CMK (cell line): ENCODE measurements around the gene TRIO.

Source experiments
- DNase-seq: peaks from one replicate; pipeline ENCODE4 v3.0.0-alpha.2; 2010; ENCODE audit warnings: low read depth

Gene TRIO

DNA sequence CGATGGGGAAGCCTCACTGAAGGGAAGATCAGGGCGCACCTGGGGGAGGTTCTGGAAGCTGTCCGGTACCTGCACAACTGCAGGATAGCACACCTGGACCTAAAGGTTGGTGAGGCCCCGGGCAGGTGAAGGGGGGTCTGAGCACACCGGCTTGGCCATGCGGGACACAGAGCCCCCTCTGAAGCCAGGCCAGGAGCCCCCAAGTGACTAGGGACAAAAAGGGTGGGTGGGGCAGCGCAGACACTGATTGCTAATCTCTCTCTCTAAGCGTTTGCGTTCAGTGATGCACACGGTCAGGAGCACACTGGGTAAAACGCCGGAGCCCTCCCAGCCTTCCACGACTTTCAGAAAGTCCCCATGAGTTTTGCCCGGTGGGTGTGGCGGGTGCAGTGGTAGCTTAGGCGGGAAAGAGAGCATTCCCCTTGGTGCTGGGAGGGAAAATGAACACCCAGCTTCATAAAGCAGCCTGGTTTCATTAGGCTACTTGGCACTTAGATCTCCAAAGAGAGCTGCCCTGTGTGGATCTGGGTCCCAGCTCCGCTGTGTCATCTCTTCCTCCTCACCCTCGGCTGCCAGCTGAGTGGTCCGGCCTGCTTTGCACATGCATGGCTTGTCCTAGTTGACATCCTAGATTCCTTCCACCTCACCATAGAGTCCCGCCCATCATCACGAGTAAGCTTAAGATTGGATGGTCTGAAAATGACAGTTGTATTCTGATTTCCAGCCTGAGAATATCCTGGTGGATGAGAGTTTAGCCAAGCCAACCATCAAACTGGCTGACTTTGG lies 364.2 kb downstream of the TRIO start:
- no peak for DNase-seq

DNA sequence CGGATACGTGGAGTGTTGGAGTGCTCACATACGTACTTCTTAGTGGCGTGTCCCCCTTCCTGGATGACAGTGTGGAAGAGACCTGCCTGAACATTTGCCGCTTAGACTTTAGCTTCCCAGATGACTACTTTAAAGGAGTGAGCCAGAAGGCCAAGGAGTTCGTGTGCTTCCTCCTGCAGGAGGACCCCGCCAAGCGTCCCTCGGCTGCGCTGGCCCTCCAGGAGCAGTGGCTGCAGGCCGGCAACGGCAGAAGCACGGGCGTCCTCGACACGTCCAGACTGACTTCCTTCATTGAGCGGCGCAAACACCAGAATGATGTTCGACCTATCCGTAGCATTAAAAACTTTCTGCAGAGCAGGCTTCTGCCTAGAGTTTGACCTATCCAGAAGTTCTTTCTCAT lies 364.9 kb downstream of the TRIO start:
- no peak for DNase-seq

DNA sequence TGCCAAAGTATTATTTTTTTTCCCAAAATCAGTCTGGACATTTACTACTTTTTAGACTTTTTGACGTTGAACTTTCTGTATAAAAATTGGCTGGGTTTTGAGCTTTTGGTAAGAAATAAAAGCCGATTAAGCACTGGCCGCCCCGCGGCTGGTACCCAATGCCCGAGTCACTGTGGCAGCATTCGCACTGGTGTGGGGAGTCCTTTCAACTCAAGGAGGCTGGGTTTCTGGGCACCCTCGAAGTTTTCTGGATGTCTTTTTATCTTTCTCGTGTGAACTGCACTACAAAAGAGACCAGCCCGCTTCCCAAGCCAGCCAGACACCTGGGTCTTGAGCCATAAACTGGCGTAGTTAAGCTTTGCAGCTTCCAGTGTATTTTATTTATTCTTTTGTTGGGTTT lies 366.4 kb downstream of the TRIO start:
- DNase-seq = no peak

DNA sequence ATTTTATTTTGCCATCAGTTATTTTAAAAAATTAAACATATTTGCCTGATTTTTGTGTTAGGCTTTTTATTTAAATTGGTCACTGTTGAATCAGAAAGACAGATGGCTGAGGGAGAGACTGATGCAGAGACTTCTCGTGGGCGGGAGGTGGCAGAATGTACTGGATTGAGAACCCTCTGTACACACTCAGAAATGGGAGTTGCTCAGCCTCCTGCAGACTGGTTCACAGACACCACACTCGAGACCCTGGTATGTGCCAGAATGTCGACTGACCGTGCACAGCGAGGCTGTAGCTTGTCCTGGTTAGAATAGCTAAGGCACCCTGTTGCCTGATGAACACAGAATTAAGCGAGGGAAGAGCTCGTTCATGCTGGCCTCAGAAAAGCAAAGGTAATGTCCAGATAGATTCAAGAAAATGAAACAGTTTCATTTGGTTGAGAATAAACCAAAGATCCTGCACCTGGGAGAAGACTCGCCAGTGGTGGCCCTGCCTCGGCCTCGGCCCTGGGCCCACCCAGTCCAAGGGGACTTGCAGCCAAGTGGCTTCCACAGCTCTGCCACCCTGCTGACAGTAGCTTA lies 367.1 kb downstream of the TRIO start:
- no peak for DNase-seq

DNA sequence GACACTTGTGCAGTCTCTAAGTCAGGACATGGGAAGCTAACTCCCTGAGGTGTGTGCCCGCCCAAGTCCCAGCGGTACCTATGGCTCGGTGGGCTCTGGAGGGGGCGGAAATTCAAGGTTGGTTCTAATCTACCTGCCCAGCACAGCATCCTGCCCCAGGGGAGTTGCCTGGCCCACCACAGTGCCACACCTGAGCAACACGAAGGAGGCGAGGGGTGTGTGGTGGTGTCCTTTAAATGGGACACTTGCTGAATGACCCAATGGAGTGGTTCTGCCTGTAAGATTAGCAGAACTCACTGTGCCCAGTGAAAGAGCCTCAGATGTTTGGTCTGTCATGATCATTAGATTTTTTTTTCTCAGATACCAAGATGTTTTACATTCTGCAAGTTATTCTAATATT lies 367.7 kb downstream of the TRIO start:
- DNase-seq = no peak

DNA sequence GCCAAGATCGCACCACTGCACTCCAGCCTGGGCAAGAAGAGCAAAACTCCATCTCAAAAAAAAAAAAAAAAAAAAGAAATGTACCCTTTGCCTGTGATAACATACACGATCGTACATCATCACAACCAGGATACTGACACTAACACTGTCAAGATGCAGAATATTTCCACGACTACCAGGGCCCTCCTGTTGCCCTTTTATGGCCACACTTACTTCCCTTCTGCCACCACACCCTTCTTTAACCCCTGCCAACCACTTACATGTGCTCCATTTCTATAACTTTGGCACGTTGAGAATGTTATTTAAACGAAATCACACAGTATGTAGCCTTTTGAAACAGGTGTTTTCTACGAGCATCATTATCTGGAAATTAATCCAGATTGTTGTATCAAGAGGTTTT lies 369.4 kb downstream of the TRIO start:
- DNase-seq = no peak

DNA sequence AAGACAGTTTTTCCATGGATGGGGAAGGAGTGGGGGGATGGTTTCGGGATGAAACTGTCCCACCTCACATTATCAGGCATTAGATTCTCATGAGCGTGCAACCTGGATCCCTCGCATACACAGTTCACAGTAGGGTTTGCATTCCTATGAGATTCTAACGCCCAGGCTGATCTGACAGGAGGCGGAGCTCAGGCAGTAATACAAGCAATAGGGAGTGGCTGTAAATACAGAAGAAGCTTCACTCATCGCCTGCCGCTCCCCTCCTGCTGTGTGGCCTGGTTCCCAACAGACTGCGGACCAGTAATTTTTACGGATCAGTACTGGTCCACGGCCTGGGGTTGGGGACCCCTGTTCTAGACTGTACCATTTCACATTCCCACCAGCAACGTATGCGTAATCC lies 370.1 kb downstream of the TRIO start:
- no peak for DNase-seq

DNA sequence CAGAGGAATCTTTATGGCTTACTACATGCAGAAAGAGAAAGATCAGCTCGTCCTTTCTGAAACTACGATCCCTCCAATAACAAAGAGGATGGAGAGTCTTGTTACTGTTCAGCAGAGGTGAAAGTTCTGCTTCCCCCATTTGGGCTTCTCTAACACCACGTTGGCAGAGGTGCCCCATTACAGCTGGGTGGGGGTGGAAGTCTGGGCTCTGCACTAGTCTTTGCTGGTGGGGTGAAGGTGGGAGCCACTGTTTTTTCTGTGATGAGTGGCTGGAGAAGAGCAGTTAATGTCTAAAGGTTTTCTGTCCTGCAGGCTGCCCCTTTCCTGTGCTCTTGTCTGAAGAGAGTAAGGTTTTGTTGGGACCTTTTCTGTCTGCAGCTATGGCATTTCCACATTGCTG lies 373.8 kb downstream of the TRIO start:
- no peak for DNase-seq

DNA sequence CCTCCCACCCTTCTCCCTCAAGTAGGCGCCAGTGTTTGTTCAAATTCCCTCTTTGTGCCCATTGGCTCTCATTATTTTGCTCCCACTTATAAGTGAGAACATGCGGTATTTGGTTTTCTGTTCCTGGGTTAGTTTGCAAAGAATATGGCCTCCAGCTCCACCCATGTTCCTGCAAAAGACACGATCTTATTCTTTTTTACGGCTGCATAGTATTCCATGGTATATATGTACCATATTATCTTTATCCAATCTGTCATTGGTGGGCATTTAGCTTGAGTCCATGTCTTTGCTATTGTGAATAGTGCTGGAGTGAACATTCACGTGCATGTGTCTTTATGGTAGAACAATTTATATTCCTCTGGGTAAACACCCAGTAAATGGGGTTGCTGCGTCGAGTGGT lies 375.5 kb downstream of the TRIO start:
- no peak for DNase-seq

DNA sequence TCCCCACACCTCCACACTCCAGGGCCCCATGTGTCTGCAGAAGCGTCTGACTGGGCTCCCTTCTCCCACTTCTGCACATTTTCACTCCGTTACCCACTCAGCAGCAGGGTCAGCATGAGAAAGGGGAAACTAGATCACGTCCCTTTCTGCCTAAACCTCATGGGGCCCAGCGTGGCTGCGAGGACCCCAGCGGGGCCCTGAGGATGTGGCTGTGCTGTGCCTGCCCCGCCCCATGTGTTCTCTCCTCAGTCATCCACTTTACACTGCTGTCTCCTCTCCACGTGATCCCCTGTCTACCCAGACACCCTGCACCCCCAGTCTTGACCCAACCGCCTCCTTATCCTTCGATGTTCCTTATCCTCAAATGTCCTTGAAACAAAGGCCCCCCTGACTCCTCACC lies 378.6 kb downstream of the TRIO start:
- DNase-seq = no peak

DNA sequence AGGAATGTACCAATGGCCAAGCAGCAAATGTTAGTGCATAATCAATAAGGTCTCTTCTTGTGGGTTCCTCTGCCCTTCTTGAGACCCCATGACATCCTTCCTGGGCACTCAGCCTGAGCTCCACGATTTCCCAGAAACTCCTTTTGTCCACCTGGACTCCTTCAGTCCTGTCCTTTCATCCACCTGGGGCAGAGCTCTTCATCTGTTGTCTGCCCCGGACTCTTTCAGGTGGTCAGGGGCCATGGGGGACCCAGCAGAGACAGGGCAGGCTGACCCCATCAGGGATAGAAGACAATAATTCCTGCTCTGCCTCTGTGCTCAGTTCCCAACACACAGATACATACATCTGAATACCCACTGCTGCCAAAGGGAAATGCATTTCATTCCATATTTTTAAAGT lies 379.6 kb downstream of the TRIO start:
- DNase-seq = no peak

DNA sequence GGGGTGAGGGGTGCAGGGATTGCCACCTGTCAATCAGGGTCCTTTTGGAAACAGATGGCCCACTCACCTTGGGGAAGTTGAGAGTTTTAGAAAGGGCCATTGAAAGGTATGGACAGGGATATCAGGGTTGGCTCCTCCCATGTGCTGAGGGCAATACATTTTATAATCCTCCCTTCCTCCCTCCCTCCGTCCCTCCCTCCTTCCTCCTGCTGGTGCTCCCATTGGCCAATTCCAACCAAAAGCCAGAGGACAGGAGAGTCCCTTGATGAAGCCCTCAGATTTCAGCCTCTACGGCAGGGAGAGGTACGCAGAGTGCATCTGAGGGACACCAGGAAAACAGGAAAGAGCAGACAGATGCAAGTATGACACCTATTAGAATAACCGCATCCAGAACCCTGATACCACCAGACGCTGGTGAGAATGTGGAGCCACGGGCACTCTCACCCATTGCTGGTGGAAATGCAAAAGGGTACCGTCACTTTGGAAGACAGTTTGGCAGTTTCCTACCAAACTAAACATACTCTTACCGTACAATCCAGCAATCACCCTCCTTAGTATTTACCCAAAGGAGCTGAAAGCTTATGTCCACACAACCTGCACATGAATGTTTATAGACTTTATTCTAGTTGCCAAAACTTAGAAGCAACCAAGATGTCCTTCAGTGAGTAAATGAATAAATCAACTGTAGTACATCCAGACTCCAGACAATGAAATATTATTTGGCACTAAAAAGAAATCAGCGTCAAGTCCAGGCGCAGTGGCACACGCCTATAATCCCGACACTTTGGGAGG lies 380.3 kb downstream of the TRIO start:
- no peak for DNase-seq

DNA sequence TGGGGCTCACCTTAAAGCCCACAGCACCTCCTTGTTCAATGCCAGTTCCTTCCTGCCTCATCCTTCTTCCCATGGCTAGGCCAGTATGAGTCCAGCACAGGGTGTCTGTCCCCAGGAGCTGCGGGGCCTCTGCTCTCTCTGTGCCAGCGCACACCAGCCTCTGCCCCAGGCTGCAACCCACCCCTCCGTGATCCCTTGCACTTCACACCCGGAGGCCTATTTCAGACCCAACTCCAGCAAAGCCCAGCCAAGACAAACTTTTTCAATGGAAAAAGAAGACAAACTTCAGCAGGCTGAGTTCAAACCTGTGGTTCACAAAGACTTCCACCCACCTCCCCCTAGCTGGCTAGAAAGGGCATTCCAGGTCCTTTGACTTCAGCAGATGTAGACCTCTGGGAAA lies 382.3 kb downstream of the TRIO start:
- no peak for DNase-seq

DNA sequence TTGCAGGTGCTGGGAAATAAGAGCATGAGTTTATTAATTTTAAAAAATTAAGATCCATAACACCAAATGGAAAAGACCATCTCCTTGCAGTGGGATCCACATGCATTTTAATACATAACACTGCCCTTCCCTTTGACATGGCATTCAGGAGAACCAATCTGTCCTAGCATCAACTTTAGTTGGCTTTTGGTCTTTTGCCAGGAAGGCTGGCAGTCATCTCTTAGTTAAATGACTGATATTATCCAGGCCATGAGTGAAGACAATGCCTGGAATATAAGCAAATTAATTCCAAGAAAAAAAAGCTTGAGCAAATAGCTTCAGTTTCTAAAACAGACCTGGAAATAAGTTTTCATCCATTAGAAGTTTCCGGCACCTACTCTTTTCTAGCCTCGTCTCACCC lies 383.4 kb downstream of the TRIO start:
- no peak for DNase-seq

DNA sequence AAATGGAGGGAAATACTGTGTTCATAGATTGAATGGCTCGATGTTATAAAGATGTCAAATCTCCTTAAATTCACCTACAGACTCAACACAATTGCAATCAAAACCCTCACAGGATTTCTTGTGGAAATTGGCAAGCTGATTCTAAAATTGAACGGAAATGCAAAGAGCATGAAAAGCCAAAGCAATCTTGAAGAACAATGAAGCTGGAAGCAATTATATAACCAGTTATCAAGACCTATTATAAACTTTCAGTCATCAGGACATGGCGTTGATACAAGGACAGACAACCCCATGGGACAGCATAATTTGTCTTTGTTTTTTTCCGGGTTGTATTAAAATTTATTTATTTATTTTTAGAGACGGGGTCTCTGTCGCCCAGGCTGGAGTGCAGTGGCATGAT lies 385.0 kb downstream of the TRIO start:
- DNase-seq = no peak

DNA sequence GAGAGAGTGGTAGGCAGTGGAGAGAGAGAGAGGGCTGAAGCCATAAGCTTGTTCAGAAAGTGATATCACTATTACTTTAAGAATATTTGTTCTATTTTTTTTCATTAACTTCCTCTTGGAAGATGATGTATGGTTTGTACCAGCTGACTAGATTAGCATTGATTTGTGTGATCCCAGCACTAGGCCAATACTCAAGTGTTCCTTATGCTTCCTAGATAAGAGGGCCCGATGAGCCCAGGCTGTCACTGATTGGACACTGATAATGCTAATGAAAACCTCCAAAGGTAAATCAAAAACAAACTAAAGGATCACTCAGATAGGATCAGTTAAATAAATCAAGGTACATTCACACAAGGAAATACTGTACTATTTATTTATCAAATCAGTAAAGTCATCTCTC lies 385.8 kb downstream of the TRIO start:
- DNase-seq = no peak

DNA sequence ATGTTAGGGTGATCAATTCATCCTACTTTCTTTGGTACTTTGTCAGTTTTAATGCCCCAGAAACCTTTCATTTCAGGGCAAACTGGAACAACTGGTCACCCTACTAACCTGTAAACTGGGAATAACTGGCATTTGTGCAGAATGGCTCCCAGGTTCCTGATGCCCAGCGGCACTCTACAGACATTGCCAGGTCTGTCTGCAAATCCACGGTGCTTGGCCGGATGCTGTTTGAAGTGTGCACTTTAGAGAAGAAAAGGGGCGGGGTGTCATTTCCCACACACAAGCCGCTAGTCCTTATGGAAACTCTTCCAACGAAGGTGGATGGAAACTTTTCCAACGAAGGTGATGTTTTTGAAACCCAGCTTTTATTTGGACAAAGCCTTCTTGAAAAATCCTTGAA lies 388.5 kb downstream of the TRIO start:
- DNase-seq = no peak

DNA sequence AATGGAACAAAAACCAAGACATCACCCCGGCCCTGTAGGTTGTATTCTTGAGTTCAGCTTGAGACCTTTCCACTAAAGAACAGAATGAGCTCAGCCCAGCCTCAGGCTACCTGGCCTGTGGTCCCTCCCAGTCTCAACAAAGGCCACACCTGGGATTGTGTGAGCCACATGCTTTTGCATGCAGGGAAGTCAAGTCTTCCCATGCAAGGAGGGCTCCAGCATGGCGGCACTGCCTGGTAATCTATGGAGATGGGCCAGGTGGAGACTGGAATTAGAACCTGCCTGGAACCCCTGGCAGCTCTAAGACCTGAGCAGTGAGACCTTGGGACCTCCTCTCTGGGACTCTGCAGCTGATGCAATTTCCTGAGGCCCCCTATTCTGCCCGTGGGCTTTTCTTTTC lies 389.0 kb downstream of the TRIO start:
- no peak for DNase-seq

DNA sequence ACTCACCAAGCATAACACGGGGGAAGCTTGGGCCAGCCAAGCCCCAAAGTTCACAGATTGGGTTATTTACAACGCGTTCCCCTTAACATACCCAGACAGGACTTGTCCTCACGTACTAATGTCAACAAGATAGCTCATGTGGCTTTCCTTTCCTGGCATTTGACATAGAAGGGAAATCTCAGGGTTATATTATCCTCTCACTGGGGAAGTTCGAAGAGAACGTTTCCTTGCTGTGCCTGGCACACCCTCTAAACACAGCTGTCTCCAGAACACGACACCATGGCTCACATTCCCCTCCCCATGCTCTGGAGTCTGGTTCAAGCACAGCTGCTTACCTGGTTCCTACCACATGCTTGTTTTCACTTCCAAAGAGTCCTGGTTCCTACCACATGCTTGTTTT lies 391.6 kb downstream of the TRIO start:
- no peak for DNase-seq

DNA sequence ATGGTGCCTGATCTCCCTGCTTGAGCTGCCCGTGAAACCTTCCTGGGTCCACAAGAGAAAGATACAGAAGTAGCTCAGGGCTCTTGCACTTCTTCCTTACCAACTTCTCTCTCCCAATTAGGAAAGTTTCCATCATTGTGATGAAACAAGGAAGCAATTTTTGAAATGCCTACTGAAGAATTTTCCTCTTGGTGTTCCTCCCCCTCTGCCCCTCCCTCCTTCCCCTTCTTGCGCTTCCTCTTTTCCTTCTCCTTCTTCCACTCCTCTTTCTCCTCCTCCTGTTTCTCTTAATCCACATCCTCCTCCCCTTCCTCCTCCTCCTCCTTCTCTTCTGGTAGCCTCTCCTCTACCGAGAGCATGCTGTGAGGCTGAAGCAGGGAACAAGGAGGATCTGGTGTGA lies 402.2 kb downstream of the TRIO start:
- DNase-seq = no peak

DNA sequence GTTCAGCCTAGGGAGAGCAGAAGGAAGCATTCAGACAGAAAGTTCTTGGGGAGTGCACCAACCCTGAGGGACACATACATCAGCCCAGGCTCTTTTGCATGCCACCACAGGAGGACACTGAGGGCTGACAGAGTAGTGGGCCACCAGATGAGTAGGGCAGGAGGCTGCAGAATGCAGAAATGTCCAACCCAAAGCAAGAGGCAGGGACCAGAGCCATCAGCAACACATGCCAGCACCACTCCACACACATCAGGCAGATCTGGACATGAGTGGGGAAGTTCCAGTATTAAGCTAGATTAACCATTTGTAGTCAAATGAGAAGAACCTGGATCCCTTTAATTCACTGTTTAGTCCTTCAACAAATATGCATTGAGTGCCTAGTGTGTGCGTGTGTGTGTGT lies 402.7 kb downstream of the TRIO start:
- DNase-seq = no peak

DNA sequence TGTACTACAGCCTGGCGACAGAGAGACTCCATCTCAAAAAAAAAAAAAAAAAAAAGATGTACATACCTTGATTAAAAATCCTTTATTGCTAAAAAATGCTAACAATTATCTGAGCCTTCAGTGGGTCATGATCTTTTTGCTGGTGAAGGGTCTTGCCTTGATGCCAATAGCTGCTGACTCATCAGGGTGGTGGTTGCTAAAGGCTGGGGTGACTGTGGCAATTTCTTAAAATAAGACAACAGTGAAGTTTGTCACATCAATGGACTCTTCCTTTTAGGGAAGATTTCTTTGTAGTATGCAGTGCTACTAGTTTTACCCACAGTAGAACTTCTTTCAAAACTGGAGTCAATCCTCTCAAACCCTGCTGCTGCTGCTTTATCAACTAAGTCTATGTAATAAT lies 404.5 kb downstream of the TRIO start:
- no peak for DNase-seq

DNA sequence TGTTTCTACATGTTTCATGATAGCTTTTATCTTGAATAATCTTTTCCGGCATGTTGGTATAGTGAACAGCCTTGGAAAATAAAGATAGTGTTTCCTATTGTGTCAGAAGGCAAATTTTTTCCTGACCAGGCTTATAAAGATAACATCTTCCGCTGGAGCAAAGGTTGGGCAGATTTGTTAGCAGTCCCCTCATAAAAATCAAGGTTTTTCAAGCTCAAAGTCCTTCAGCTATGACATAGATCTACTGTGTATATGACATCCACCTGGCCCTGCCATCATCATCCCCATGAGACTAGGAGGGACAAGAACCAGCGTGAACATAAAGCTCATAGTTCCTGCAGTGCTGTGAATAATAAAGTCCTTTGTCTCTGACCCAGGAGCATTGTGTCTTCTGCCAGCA lies 408.1 kb downstream of the TRIO start:
- no peak for DNase-seq

DNA sequence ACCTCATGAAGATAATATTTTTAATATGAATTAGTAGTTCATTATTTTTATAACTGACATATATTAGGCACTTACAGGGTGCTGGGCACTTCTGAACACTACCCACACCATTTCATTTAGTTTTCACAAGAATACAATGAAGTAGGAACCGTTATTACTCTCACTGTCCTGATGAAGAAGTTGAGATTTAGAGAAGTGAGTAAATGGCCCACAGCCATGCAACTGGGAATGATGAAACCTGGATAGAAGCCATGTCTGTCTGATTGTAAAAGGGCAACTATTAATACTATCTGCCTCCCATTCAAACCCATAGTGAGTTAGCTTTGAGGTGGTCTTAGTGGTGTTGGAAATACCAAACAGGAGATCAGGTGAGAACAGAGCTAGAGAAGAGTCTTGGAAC lies 408.9 kb downstream of the TRIO start:
- no peak for DNase-seq
